HG03025 (cell line): ENCODE results near the gene LSMEM2.
"Not testable (repeated sequence)": the region's sequence is repeated elsewhere in the genome, so short reads cannot be mapped to it uniquely, and the experiment has no call there.

ENCODE experiments used
- ATAC-seq: cut with Tn5 transposase; IDR thresholded peaks from one replicate; pipeline ENCODE4 v1.9.1; 2021; ENCODE audit warnings: mild to moderate bottlenecking, moderate library complexity; ENCODE audit not compliant: unreplicated experiment, low FRiP score

LSMEM2 gene

GRCh38 chr3:50278880-50279224 is at the start of gene LSMEM2:
TSS of gene LSMEM2 (plus strand) at chr3:50279087. CDS start at chr3:50279114, 27 bp downstream.
- ATAC-seq: no peak

GRCh38 chr3:50229490-50229889 is 49.4 kb upstream of the LSMEM2 start:
- ATAC-seq: no peak

GRCh38 chr3:50230104-50230793 is 48.6 kb upstream of the LSMEM2 start:
- no peak for ATAC-seq

GRCh38 chr3:50230794-50231125 is 48.1 kb upstream of the LSMEM2 start:
- ATAC-seq: no peak

GRCh38 chr3:50231581-50231980 is 47.3 kb upstream of the LSMEM2 start:
- ATAC-seq: no peak

GRCh38 chr3:50232303-50232702 is 46.6 kb upstream of the LSMEM2 start:
- ATAC-seq: no peak

- ATAC-seq: no peak
Observed at GRCh38 chr3:50233176-50233575, 45.7 kb upstream of the LSMEM2 start.

- ATAC-seq: peak; percentile 92
Observed at GRCh38 chr3:50235716-50236483, 43.0 kb upstream of the LSMEM2 start, which contains the start of gene GNAI2. TSS of gene GNAI2 (plus strand) at chr3:50236204. CDS start at chr3:50236336, 132 bp downstream.

- no peak for ATAC-seq
Observed at GRCh38 chr3:50236484-50237132, 42.3 kb upstream of the LSMEM2 start.

GRCh38 chr3:50237133-50237651 is 41.7 kb upstream of the LSMEM2 start:
- ATAC-seq: no peak

GRCh38 chr3:50237754-50238548 is 40.9 kb upstream of the LSMEM2 start:
- no peak for ATAC-seq

GRCh38 chr3:50238549-50239026 is 40.3 kb upstream of the LSMEM2 start:
- no peak for ATAC-seq

GRCh38 chr3:50239649-50240048 is 39.2 kb upstream of the LSMEM2 start:
- no peak for ATAC-seq

GRCh38 chr3:50241163-50241562 is 37.7 kb upstream of the LSMEM2 start:
- ATAC-seq: no peak

GRCh38 chr3:50241713-50242380 is 37.0 kb upstream of the LSMEM2 start:
- no peak for ATAC-seq

GRCh38 chr3:50242381-50242770 is 36.5 kb upstream of the LSMEM2 start:
- no peak for ATAC-seq

- no peak for ATAC-seq
Observed at GRCh38 chr3:50242851-50243542, 35.9 kb upstream of the LSMEM2 start.

GRCh38 chr3:50243543-50243895 is 35.4 kb upstream of the LSMEM2 start:
- ATAC-seq: no peak

GRCh38 chr3:50244813-50245212 is 34.1 kb upstream of the LSMEM2 start:
- ATAC-seq: not testable (repeated sequence)
